ENCODE measurements around the gene MAIP1. TPM values are rescaled to one million over a fixed set of nuclear protein-coding genes. Genes with fewer than 3 reads are reported as not detected.

Gene MAIP1
- total and polyA plus RNA-seq, 2 of the 4 experiments (the other 2 are of a cell fraction), result 14.2 to 16.8 TPM

GRCh38 chr2:199923924-199924323 lies 31.5 kb upstream of the MAIP1 start:
- POLR2A ChIA-PET (ENCODE audit: unreplicated experiment), result no interaction called here

More at GRCh38 chr2:199923924-199924323, 31.5 kb upstream of the MAIP1 start:
- peaks cover 9% of the 10 kb centered on the region; the same call in 1 of the 2 replicates for H3K9me1 ChIP-seq (ENCODE audit: insufficient read depth, low read length)
- H3K79me1 ChIP-seq (ENCODE audit: low read depth in 1 of 2, low read length in 2 of 2), result peaks cover 12 to 40% of the 10 kb centered on the region in 2 experiments; a peak in 3 of 4 replicates
- H2BK15ac ChIP-seq (ENCODE audit: low read depth, low read length), result no peak overlapping the region
- no peak overlapping the region for H4K8ac ChIP-seq (ENCODE audit: low read depth in 2 of 2, low read length in 2 of 2)
- in situ Hi-C loops (cut with MboI; ENCODE audit: low sequenced_read_pairs) (no loop called here), dilution Hi-C loops (cut with HindIII; ENCODE audit: low sequenced_read_pairs, unreplicated experiment) (no loop called here), intact Hi-C loops (cut with micrococcal nuclease) (no loop called here)
- peak overlapping the region; percentile 19 for H2AK9ac ChIP-seq (replicated peaks; ENCODE audit: low read depth, low read length, poor library complexity)
- DNase-seq (no peak), ATAC-seq (ENCODE audit: low read depth) (peak; percentile 17; the same call in 1 of the 2 replicates)
- no peak overlapping the region for H3K18ac ChIP-seq (ENCODE audit: low read depth, low read length)
- H3K27ac ChIP-seq (ENCODE audit: insufficient read depth, low read length), result no peak overlapping the region
- TF ChIP-seq FOS (IDR thresholded peaks at IDR 0.05; ENCODE audit: low read depth, low read length), result no peak
- TF ChIP-seq NFE2L2 (IDR thresholded peaks at IDR 0.05; ENCODE audit: low read depth, low read length), result no peak
- TF ChIP-seq CEBPB (IDR thresholded peaks at IDR 0.05; ENCODE audit: low read depth, low read length), result no peak
- no peak for TF ChIP-seq ELK1 (IDR thresholded peaks at IDR 0.05; ENCODE audit: borderline replicate concordance, low read depth, low read length)
- TF ChIP-seq BHLHE40 (IDR thresholded peaks at IDR 0.05; ENCODE audit: low read depth, low read length), result no peak
- no peak overlapping the region for H3K4ac ChIP-seq (ENCODE audit: low read depth, low read length)
- no peak overlapping the region for H2BK120ac ChIP-seq (ENCODE audit: low read depth, low read length)
- peaks cover 11% of the 10 kb centered on the region for H3K36me3 ChIP-seq (ENCODE audit: control insufficient read depth, insufficient read depth, low read length)
- H3K4me1 ChIP-seq (ENCODE audit: control insufficient read depth, insufficient read depth, low read length), result 0 out of 2 replicates have a peak, but pooled peaks cover 4% of the 10 kb centered on the region
- H2AFZ ChIP-seq (replicated peaks; ENCODE audit: low read length, poor library complexity), result no peak overlapping the region
- H3K4me2 ChIP-seq (ENCODE audit: low read depth, low read length), result no peak overlapping the region
- no peak overlapping the region for H2BK5ac ChIP-seq (ENCODE audit: low read depth, low read length, poor library complexity, severe bottlenecking)
- CTCF ChIA-PET, result no interaction called here
- no peak overlapping the region for H3K56ac ChIP-seq (ENCODE audit: extremely low read depth, insufficient read depth, low read length)
- H3K23ac ChIP-seq (ENCODE audit: low read depth, low read length), result no peak overlapping the region
- H3K9ac ChIP-seq (ENCODE audit: low read depth, low read length), result no peak overlapping the region
- no CpG with 5 or more reads among the region's 2 CpGs for WGBS, 2 experiments (ENCODE audit: extremely low coverage in 2 of 2, insufficient read length in 1 of 2)
- H2AK5ac ChIP-seq (ENCODE audit: low read depth, low read length), result no peak overlapping the region
- H4K20me1 ChIP-seq (ENCODE audit: insufficient read depth, low read length), result peaks cover 3% of the 10 kb centered on the region; the same call in 1 of the 2 replicates
- H4K91ac ChIP-seq (ENCODE audit: insufficient read depth, low read depth, low read length), result no peak overlapping the region
- no TSS peak for BruUV-seq (replicated peaks)
- no peak overlapping the region for H2BK20ac ChIP-seq (ENCODE audit: low read depth, low read length)
- no peaks in the 10 kb centered on the region for H3K9me3 ChIP-seq (ENCODE audit: control insufficient read depth, insufficient read depth, low read length)
- H3K4me3 ChIP-seq (ENCODE audit: insufficient read depth, low read depth, low read length), result no peak overlapping the region
- no peak overlapping the region for H4K5ac ChIP-seq (ENCODE audit: low read depth, low read length)
- H3K14ac ChIP-seq (replicated peaks; ENCODE audit: low read depth, low read length), result no peak overlapping the region
- H3K27me3 ChIP-seq (ENCODE audit: control insufficient read depth, insufficient read depth, low read length), result no peaks in the 10 kb centered on the region
